ENCODE measurements around the gene ARHGEF28.
A peak's percentile ranks its signal among the peaks of the same experiment; 100 is the strongest.

The ARHGEF28 gene

GRCh38 chr5:73859696-73860095, 233.7 kb downstream of the ARHGEF28 start:
- DNase-seq (ENCODE audit: low read depth): no peak

GRCh38 chr5:73861313-73861988, 235.5 kb downstream of the ARHGEF28 start:
- peak; percentile 28 for DNase-seq (ENCODE audit: low read depth)

DNA sequence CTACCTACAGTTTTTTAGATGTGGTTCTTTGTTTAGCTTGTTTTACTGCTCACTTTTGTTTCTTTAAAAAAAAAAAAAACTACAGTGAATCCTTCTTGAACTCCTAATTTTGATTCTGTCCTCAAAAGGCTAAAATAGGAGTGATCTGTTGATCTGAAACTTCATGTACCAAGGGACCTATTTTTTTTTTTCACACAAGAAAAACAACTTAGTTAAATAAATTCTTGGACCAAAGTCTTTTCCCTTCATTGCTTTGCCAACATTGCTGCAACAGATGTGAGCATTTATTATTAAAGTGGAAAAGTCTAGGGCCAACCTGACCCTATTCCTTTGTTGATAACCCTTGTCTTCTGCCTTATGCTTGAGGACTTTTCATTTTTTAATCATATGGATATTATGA, 236.8 kb downstream of the ARHGEF28 start:
- DNase-seq (ENCODE audit: low read depth): no peak

- no peak for DNase-seq (ENCODE audit: low read depth)
Observed at GRCh38 chr5:73863876-73864275, 237.9 kb downstream of the ARHGEF28 start.

DNA sequence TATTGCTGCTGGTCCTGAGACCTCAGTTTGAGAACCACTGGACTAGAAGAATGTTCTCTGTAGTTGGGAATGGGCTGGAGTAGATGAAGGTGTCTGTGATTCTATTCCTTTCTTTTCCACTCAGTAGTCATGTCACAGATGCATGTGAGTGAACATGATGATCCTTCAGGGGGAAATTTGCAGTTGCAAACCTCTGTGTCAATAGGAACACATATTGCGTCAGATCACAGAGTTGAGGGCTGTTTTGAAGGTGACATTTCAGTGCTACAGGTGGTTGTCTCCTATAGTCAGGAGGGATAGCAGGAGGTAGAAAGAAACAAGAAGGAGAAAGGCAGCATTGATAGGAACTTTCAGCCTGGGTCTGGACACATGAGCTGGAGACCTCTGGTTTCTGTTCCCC, 239.3 kb downstream of the ARHGEF28 start:
- DNase-seq (ENCODE audit: low read depth): no peak

DNA sequence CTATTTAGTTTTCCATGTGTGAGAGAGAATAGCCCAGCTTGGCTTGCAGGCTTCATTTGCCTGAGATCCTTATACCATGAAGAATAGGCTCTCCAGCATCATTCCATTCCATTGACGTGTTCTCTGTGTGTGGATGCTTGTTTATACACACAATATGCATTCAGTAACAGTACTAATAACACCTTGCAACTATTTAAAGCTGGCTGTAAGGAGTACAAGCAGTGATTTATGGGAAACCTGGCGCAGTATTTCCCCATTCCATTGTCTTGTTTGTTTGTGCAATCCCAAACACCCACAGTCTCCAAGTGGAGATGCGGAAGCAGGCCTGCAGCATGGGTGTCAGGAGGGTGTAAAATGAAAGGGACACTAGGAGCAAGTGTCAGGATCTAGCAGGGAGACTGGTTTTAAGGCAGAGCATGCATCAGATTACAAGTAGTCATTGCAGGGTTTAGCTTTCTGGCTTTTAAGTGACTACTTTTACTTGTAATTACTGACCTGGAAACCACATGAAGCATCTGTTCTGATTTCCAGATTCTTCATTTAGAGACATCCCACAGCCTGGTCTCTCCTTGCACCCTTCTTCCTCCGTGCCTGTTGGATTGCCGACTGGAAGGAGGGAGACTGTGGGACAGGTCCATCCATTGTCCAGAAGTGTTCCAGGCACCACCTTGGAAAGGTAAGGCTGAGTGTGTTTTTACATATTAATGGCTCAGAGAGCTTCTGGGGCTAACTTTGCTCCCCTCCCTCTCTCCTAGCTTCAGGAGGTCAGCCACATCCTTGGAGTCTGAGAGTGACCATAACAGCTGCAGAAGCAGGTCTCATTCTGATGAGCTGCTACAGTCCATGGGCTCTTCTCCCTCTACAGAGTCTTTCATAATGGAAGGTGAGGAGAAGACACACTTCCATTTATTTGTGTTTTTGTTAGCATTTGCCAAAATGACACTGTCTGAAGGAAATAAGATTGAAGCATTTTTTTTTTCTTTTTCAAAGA, 241.6 kb downstream of the ARHGEF28 start:
- peak; percentile 51 for DNase-seq (ENCODE audit: low read depth)

GRCh38 chr5:73883646-73884045, 257.6 kb downstream of the ARHGEF28 start:
- DNase-seq (ENCODE audit: low read depth): peak; percentile 32

- no peak for DNase-seq (ENCODE audit: low read depth)
Observed at GRCh38 chr5:73887688-73888087, 261.7 kb downstream of the ARHGEF28 start.

DNA sequence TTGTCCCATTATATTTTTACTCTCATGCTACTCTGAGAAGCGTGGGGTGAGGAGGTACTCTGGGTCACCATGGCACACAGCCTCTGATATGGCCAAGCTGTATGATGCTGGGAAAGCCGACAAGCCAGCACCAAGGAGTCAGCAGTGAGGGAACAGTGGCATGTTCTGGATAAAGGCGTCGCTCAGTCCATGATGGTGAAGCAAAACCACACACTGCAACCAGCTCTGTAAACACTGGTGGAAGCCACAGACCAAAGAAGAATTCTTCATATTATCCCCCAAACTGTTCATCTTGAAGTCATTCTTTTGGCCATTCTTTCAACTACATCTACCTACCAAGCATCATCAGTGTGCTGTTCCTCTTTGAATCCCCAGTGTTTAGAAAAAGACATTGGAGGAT, 264.6 kb downstream of the ARHGEF28 start:
- no peak for DNase-seq (ENCODE audit: low read depth)

- DNase-seq (ENCODE audit: low read depth): no peak
Observed at GRCh38 chr5:73892218-73892617, 266.2 kb downstream of the ARHGEF28 start.

GRCh38 chr5:73892806-73893205, 266.8 kb downstream of the ARHGEF28 start:
- peak; percentile 89 for DNase-seq (ENCODE audit: low read depth)

DNA sequence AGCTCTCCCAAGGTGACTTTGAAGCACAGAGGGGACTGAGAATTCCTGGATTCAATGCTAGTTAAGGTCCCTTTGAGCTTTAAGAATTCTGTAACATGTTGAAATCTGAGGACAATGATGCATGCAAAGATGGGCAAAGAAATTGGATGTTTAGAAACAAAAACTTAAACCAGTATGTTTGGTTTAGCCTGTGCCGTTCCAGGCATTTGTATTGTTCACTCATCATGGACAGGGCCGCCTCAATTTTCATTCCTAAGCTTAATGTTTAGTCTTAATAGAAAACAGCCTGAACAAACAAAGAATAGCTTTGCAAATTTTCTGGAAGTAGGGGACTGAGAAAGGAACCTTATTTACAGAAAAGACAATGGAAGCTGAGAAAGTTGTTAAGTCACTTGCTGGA, 267.8 kb downstream of the ARHGEF28 start:
- no peak for DNase-seq (ENCODE audit: low read depth)

DNA sequence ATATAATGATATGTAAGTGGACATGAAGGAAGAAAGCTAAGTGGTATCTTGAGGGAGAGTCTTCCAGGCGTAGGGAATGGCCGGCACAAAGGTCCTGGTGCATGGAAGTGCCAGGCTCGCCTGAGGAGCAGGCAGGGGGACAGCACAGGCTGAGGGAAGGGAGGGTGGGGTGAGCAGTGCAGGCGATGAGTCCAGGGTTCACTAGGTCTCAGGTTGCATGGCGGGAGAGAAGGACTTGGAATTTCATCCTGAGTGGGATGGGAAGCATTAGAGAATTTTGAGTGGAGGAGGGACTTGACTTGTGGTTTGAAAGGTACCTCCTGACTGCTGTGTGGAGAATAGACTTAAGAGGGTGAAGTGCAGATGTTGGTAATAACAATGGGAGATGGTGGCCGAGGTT, 268.9 kb downstream of the ARHGEF28 start:
- no peak for DNase-seq (ENCODE audit: low read depth)

DNA sequence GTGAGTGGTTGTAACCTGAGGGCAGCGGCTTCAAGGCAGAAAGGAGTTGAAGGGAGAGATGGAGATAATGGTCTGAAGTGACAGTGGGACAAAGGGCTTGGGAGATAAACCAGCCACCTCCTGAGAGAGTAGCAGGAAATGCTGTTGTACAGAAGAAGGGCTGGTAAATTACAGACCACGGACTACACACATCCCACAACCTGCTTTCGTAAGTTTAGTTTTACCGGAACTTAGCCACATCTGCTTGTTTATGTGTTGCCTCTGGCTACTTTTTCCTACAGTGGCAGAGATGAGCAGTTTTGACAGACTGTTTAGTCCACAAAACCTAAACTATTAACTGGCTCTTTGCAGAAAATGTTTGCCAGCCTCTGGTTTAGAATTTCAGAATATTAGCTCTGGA, 269.5 kb downstream of the ARHGEF28 start:
- no peak for DNase-seq (ENCODE audit: low read depth)

DNA sequence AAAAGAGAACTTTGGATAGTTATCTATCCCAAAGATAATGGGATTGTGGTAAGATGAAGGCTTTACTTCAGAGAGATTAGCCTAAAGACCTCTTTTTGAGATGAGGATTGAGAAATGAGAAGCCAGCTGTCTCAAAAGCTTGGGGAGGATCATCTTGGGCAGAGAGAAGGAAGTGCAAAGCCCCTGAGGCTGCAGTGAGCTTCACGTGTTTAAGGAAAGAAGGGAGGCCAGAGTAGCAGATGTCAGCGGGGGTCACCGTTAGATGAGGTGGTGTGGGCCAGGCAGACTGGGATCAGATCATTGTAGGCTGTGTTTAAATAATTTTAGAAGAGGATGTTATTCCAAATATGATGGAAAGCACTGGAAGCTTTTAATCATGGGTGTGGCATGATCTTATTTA, 270.1 kb downstream of the ARHGEF28 start:
- no peak for DNase-seq (ENCODE audit: low read depth)

DNA sequence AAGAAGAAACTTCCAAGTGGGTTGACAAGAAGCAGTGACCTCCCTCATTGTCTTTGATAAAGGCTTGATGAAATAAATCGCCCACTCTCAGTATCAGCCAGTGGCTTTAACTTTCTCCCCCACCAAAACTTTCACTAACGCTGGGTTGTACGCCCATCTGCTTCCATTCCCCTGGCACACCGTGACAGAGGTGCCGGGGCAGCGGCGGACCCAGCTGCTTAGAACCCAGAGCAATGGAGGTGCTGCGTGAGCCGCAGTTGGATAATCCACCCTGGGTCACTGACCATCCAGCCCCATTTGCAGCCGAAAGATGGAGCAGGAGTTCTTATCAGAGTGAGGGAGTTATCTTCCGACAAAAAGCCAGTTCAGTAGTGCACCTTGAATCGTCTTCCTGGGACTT, 270.7 kb downstream of the ARHGEF28 start:
- no peak for DNase-seq (ENCODE audit: low read depth)

- DNase-seq (ENCODE audit: low read depth): no peak
Observed at GRCh38 chr5:73897893-73898292, 271.9 kb downstream of the ARHGEF28 start.

DNA sequence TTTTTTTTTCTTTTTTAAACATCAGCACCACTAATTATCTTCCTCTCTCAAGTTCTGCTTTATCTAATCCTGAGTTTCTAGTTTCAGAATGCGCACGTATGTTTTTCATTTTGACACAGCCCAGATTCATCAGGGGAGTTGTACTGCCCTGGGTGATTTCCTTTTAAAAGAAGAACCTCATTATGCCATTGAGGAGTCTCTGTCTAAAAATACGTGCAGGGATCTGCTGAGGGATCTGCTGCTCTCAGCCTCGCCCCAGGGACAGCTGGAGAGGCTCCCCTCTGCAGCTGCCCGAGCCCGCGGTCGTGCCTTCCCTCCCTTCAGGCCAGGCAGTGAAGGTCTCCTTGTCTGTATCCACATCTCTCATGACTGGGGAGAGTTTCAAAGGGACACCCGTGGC, 273.1 kb downstream of the ARHGEF28 start:
- DNase-seq (ENCODE audit: low read depth): no peak

DNA sequence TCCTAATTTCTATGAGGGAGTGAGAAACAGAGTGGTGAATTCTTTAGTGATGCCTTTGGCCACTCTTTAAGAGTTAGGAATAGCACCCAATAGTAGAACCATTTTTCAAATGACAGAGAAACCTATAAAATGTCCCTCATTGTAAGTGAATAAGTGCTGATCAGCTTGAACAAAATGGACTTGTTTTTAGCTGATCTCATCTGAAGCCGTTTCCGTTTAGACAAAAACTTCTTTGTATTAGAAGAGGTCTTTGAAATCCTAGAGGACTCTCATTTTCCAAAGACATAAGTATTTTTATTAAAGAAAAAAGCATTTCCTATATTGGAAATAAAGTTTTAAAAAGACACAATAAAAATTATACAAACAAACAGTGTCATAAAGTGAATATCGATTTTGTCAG, 273.9 kb downstream of the ARHGEF28 start:
- DNase-seq (ENCODE audit: low read depth): no peak

DNA sequence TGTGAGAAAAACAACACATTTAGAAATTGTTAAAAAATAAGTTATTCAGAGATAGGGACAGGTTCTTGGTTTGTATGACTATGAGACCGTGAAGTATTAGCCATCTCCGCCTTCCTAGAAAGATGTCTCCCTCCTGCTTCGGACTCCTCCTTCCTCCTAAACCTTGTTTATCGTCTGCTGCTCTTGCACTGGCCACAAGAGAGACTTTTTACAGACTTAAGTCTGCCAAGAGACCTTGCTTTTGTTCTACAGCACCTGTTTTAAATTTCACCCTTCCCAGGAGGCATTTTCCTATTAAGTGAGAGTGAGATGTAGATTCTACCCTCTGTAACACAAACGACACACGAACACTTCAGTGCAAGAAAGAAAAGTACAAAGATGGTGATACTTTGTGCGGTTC, 274.6 kb downstream of the ARHGEF28 start:
- DNase-seq (ENCODE audit: low read depth): no peak

- peak; percentile 64 for DNase-seq (ENCODE audit: low read depth)
Observed at GRCh38 chr5:73901043-73901442, 275.0 kb downstream of the ARHGEF28 start.

DNA sequence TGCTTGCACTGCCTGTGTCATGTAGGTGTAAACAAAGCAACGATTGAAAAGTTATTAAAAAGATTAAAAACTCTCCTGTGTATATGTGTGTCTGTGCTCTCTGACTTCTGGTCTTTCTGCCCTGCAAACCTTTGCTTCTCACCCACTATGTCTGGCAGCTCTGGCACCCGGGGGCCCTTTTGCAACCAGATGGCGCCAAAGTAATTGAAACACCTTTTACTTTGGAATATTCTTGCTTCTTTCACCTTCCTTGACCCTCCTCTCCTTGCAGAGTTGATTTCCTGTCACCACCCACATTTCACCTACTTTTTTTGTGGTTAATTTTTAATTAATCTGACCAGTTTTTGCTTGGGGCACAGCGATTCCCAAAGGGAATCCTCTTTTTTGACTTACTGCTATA, 275.5 kb downstream of the ARHGEF28 start:
- DNase-seq (ENCODE audit: low read depth): no peak

DNA sequence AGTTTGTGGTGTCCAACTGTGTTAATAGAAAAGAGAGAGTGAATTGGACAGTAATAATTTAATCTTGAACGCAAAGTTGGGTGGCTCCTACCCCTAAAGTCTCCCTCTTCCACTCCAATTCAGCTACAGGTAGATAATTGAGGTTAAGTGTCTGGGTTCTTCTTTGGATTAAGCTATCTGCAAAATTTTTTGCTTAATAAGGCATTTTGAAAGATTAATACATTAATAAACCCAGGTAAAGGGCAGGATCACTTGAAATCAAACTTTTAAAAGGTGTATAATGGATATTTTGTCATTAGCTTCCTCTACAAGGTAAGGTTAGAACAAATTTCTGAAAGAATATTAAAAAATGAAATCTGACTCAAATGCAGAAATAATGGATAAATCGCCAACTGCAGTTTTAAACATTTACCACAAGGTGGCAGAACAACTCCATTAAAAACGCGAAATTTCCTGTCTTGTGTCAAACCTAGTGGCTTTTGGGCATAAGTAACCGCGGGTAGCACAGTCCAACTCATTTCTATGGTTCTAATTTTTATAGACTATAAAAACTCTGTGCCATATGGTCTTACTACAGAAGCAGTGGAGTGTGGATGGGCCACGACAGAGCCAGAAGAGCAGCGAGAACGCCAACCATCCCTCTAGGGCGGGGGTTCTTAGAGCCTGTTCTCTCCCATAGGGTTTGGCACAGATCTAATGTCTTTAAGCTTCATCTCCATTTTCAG, 276.5 kb downstream of the ARHGEF28 start:
- DNase-seq (ENCODE audit: low read depth): peak; percentile 56

Data from amniotic epithelial cell (primary cell).